Lung (tissue), 12 donors: ENCODE results near the gene NUP43. TPM values are rescaled to one million over a fixed set of nuclear protein-coding genes. Genes with fewer than 3 reads are reported as not detected.
A peak's percentile ranks its signal among the peaks of the same experiment; 100 is the strongest.

Experiments used
- ATAC-seq: fragments of 200-7000 bp; cut with Tn5 transposase; one replicate; pipeline ENCODE4 v1.9.1; 2020; ENCODE audit warnings: moderate number of reproducible peaks; ENCODE audit not compliant: insufficient read depth, low FRiP score
- DNase-seq, 3 donors: peaks; one replicate each; pipeline ENCODE4 v3.0.0-alpha.2; 2013 to 2017
- H3K27ac ChIP-seq, 2 donors: one replicate each; pipeline ENCODE4 v1.5.1; 2013; ENCODE audit warnings: mild to moderate bottlenecking in 2 of 2, moderate library complexity in 2 of 2, control low read depth in 1 of 2, inconsistent platforms in 1 of 2, low read depth in 1 of 2, low read length in 1 of 2
- H3K27me3 ChIP-seq, 3 donors: one replicate each; pipeline ENCODE4 v1.5.1; 2013; ENCODE audit warnings: low read length in 2 of 3; ENCODE audit not compliant: control insufficient read depth in 3 of 3, insufficient read depth in 3 of 3
- H3K36me3 ChIP-seq, 4 donors: one replicate each; pipeline ENCODE4 v1.5.1; 2013; ENCODE audit warnings: low read length in 4 of 4, mild to moderate bottlenecking in 1 of 4, moderate library complexity in 1 of 4; ENCODE audit not compliant: control insufficient read depth in 4 of 4, insufficient read depth in 4 of 4
- H3K4me1 ChIP-seq, 5 donors: one replicate each; pipeline ENCODE4 v1.5.1; 2013; ENCODE audit warnings: low read length in 5 of 5, mild to moderate bottlenecking in 2 of 5, moderate library complexity in 1 of 5; ENCODE audit not compliant: control insufficient read depth in 5 of 5, insufficient read depth in 5 of 5
- H3K4me3 ChIP-seq: one replicate; pipeline ENCODE4 v1.5.1; 2013; ENCODE audit warnings: mild to moderate bottlenecking, control low read depth, moderate library complexity
- H3K9ac ChIP-seq, 2 donors: one replicate each; pipeline ENCODE4 v1.5.1; 2013; ENCODE audit warnings: low read length in 2 of 2, control low read depth in 1 of 2; ENCODE audit not compliant: insufficient read depth in 1 of 2
- H3K9me3 ChIP-seq, 4 donors: one replicate each; pipeline ENCODE4 v1.5.1; 2013; ENCODE audit warnings: low read length in 3 of 4, mild to moderate bottlenecking in 1 of 4, moderate library complexity in 1 of 4; ENCODE audit not compliant: control insufficient read depth in 4 of 4, insufficient read depth in 3 of 4
- CTCF ChIP-seq: IDR thresholded peaks from 2 replicates; pipeline ENCODE4 v1.5.1; 2012; ENCODE audit warnings: mild to moderate bottlenecking; ENCODE audit errors: control extremely low read depth, extremely low read depth
- WGBS, 2 donors: extraction: QIAGEN DNeasy Blood & Tissue Kit; methylation state at CpG; one replicate each; pipeline ENCODE4 v1.1.7; 2013; 5-methylcytosine and 5-hydroxymethylcytosine counted together
- polyA plus RNA-seq, 2 donors: library from polyadenylated mRNA; stranded (reverse); fragments of 200-250 nt; gene quantifications; one replicate each; pipeline ENCODE4 v1.2.1, GENCODE V29; 2013
- total RNA-seq, 2 donors: library from RNA; depleted of rRNA in 1 of 2; stranded (reverse); fragments of >200 nt in 1 of 2; gene quantifications; one replicate each; pipeline ENCODE4 v1.2.1, GENCODE V29; 2014 to 2021
- donor health status: control.
- donor health status: control.
- donor health status: Bipolar disorder and iron deficiency.
- donor health status: healthy.
- donor health status: DM: yes; HTN: yes; CAD: no.

NUP43 gene
- total and polyA plus RNA-seq, 4 donors = 6.5 to 30.2 (median 19.8) TPM

DNA sequence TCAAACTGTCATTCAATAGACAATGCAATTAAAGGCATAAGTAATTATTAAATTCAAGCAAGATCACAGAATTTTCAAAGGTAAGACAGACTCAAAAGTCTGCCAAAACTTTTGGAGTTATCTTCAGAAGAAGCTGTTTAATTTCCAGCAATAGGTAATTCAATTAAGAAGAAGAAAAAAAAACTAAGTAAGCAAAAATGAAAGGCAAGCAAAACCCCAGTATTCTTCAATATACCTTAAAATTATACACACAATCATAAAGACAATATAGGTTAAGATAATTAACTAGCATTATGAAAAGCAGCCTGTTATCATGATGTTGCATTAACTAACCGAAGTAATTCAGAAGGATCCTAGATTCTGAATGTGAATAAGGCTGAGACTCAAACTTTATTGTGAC, 31.9 kb downstream of the NUP43 start:
- no peak for TF ChIP-seq CTCF
- no peaks in the 10 kb centered on the region for H3K27me3 ChIP-seq
- no peak for ATAC-seq
- WGBS, 2 donors = 93% methylated on average over 1 of the region's 1 CpG
- H3K9me3 ChIP-seq = no peaks in the 10 kb centered on the region
- H3K4me3 ChIP-seq = no peak overlapping the region
- H3K4me1 ChIP-seq = peaks cover 2 to 20% (median 5%) of the 10 kb centered on the region in 5 donors
- no peak for DNase-seq
- H3K9ac ChIP-seq = no peak overlapping the region
- H3K27ac ChIP-seq = no peak overlapping the region
- peaks cover 0 to 4% (median 0%) of the 10 kb centered on the region in 4 donors for H3K36me3 ChIP-seq

DNA sequence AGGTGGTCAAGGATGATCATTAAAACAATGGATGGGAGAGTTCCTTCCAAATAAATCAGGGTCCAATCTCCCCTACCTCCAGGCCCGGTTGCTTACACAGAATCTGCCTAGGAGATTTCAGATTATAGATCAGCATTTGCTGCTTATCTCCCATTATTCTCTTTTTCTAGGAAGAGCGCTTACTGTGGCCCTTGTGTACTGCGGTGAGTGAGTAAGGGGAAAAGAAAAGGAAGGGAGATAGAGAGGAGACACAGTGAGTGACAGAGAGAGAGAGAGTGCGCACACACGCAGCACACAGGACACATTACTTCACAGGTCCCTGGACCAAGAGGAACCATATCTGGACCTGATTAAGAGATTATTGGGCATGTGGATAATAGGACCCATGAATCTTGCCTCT, 34.6 kb downstream of the NUP43 start:
- no peak for DNase-seq
- Histone ChIP-seq H3K36me3 (peaks cover 0 to 4% (median 0%) of the 10 kb centered on the region in 4 donors), H3K9ac (no peak overlapping the region), H3K27ac (no peak overlapping the region), H3K9me3 (no peaks in the 10 kb centered on the region), H3K27me3 (no peaks in the 10 kb centered on the region), H3K4me1 (peaks cover 2 to 24% (median 10%) of the 10 kb centered on the region in 5 donors), H3K4me3 (no peak overlapping the region)
- no peak for TF ChIP-seq CTCF
- no peak for ATAC-seq
- WGBS, 2 donors = 95 to 96% methylated on average over 5 of the region's 5 CpGs

- Histone ChIP-seq H3K9me3 (no peaks in the 10 kb centered on the region), H3K9ac (no peak overlapping the region), H3K4me3 (no peak overlapping the region), H3K27ac (no peak overlapping the region), H3K36me3 (peaks cover 0 to 10% (median 5%) of the 10 kb centered on the region in 4 donors), H3K27me3 (no peaks in the 10 kb centered on the region), H3K4me1 (peaks cover 0 to 13% (median 0%) of the 10 kb centered on the region in 5 donors)
- no peak for TF ChIP-seq CTCF
- 80 to 81% methylated on average over 7 of the region's 7 CpGs for WGBS, 2 donors
- ATAC-seq (no peak), DNase-seq (peak in 1 of 3 donors; percentile 2)
These were observed 44.6 kb downstream of the NUP43 start for GRCh38 chr6:149701714-149702113.

DNA sequence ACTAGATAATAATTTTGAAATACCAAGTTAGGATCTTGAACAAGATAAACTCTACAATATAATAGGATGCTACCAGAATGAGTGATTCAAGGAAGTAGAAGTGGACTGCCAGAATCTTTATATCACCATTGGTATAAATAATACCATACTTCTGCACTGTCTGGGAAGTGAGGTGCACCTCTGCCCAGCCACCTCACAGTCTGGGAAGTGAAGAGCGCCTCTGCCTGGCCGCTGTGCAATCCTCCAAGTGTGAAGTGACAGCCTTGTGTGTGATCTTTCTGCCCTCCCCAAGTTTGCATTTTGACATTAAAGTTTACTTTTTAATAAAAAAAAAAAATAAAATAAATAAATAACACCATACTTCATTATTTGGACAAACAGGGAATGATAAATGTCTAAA, 47.2 kb downstream of the NUP43 start:
- DNase-seq (no peak), ATAC-seq (no peak)
- TF ChIP-seq CTCF = no peak
- Histone ChIP-seq H3K36me3 (peaks cover 0 to 16% (median 6%) of the 10 kb centered on the region in 4 donors), H3K4me3 (no peak overlapping the region), H3K27ac (no peak overlapping the region), H3K4me1 (peaks cover 0 to 10% (median 0%) of the 10 kb centered on the region in 5 donors), H3K27me3 (no peaks in the 10 kb centered on the region), H3K9me3 (no peaks in the 10 kb centered on the region), H3K9ac (no peak overlapping the region)
- 97% methylated on average over 2 of the region's 2 CpGs for WGBS, 2 donors
